CD8-positive, alpha-beta memory T cell (primary cell): Measurements from ENCODE around the gene ARVCF. TPM values are rescaled to one million over a fixed set of nuclear protein-coding genes. Genes with fewer than 3 reads are reported as not detected.

ENCODE experiments used
- CTCF ChIA-PET: fragments of 350-600 bp; sonication (Branson Sonifier 250); formaldehyde crosslinking; loops from one replicate; lab custom pipeline; 2021; ENCODE audit warnings: antibody characterized with exemption; lab: Charles Lee
- POLR2A ChIA-PET: fragments of 350-600 bp; sonication (Branson Sonifier 250); formaldehyde crosslinking; loops from one replicate; lab custom pipeline; 2021; ENCODE audit warnings: antibody characterized with exemption; lab: Charles Lee
- DNase-seq, 5 donors: peaks; one replicate each; pipeline versions ENCODE4 v3.0.0 to v3.0.0-alpha.2; 2020 to 2022; ENCODE audit warnings: mixed read lengths in 1 of 5
- H3K27ac ChIP-seq: one replicate; pipeline ENCODE4 v1.7.0; 2013; ENCODE audit warnings: low read depth, mild to moderate bottlenecking, low read length, moderate library complexity
- H3K27me3 ChIP-seq: 2 replicates; pipeline ENCODE4 v1.7.0; 2013; ENCODE audit warnings: low read length, mild to moderate bottlenecking; ENCODE audit not compliant: insufficient read depth, poor library complexity, severe bottlenecking
- H3K36me3 ChIP-seq: 2 replicates; pipeline ENCODE4 v1.7.0; 2013; ENCODE audit warnings: mild to moderate bottlenecking, low read length, moderate library complexity; ENCODE audit not compliant: insufficient read depth
- H3K4me1 ChIP-seq: 2 replicates; pipeline ENCODE4 v1.7.0; 2013; ENCODE audit warnings: mild to moderate bottlenecking, low read length, moderate library complexity; ENCODE audit not compliant: insufficient read depth
- H3K4me3 ChIP-seq: 2 replicates; pipeline ENCODE4 v1.7.0; 2013; ENCODE audit warnings: mild to moderate bottlenecking, low read length
- H3K9me3 ChIP-seq: 2 replicates; pipeline ENCODE4 v1.7.0; 2013; ENCODE audit warnings: mild to moderate bottlenecking, low read length
- H3K27ac Mint-ChIP-seq, 8 donors: one replicate each; pipeline ENCODE4 v1.8.0; 2020 to 2021; ENCODE audit warnings: mixed read lengths in 8 of 8, mild to moderate bottlenecking in 6 of 8, inconsistent platforms in 3 of 8, moderate library complexity in 3 of 8
- H3K27me3 Mint-ChIP-seq, 2 donors: one replicate each; pipeline ENCODE4 v1.8.0; 2020 to 2021; ENCODE audit warnings: mixed read lengths in 2 of 2, mild to moderate bottlenecking in 1 of 2, moderate library complexity in 1 of 2
- H3K36me3 Mint-ChIP-seq, 3 donors: one replicate each; pipeline ENCODE4 v1.8.0; 2020 to 2021; ENCODE audit warnings: mixed read lengths in 3 of 3, inconsistent platforms in 1 of 3, mild to moderate bottlenecking in 1 of 3
- H3K4me1 Mint-ChIP-seq, 3 donors: one replicate each; pipeline ENCODE4 v1.8.0; 2020 to 2021; ENCODE audit warnings: mixed read lengths in 3 of 3, inconsistent platforms in 1 of 3, mild to moderate bottlenecking in 1 of 3
- H3K4me3 Mint-ChIP-seq, 7 donors: one replicate each; pipeline ENCODE4 v1.8.0; 2020 to 2021; ENCODE audit warnings: mixed read lengths in 7 of 7, mild to moderate bottlenecking in 6 of 7, moderate library complexity in 4 of 7, inconsistent platforms in 2 of 7
- H3K9me3 Mint-ChIP-seq, 5 donors: one replicate each; pipeline ENCODE4 v1.8.0; 2020 to 2022; ENCODE audit warnings: mixed read lengths in 5 of 5, mild to moderate bottlenecking in 3 of 5, moderate library complexity in 2 of 5, inconsistent platforms in 1 of 5
- polyA plus RNA-seq: library from polyadenylated mRNA; unstranded; fragments of 300-500 nt; fragmentation: Illumina TruSeq; gene quantifications from one replicate; pipeline ENCODE4 v1.2.3, GENCODE V29; 2021
- total RNA-seq, 2 experiments: library from RNA; stranded (reverse); gene quantifications; one replicate each; pipeline ENCODE4 v1.2.3, GENCODE V29; 2021

The ARVCF gene
- total and polyA plus RNA-seq, 3 experiments from 2014 or later, result 0.92 to 1.8 (median 1.4) TPM

- no peak overlapping the region for H3K4me3 Mint-ChIP-seq
- Histone ChIP-seq H3K4me3 (no peak overlapping the region), H3K27ac (no peak overlapping the region), H3K9me3 (no peaks in the 10 kb centered on the region), H3K4me1 (peaks cover 6% of the 10 kb centered on the region), H3K27me3 (peaks cover 5% of the 10 kb centered on the region), H3K36me3 (no peaks in the 10 kb centered on the region)
- DNase-seq, result no peak
- peaks cover 0 to 4% of the 10 kb centered on the region in 2 donors for H3K27me3 Mint-ChIP-seq
- ChIA-PET CTCF (no interaction called here), POLR2A (no interaction called here)
- H3K4me1 Mint-ChIP-seq, result peaks cover 0 to 3% (median 1%) of the 10 kb centered on the region in 3 donors
- H3K27ac Mint-ChIP-seq, result no peak overlapping the region
- no peaks in the 10 kb centered on the region for H3K36me3 Mint-ChIP-seq
- no peaks in the 10 kb centered on the region for H3K9me3 Mint-ChIP-seq
These were observed 35.3 kb downstream of the ARVCF start for GRCh38 chr22:19981171-19981960.

- ChIA-PET CTCF (no interaction called here), POLR2A (no interaction called here)
- no peaks in the 10 kb centered on the region for H3K4me1 Mint-ChIP-seq
- H3K27me3 Mint-ChIP-seq, result peaks cover 0 to 4% of the 10 kb centered on the region in 2 donors
- Histone ChIP-seq H3K27me3 (peaks cover under 1% of the 10 kb centered on the region), H3K36me3 (no peaks in the 10 kb centered on the region), H3K27ac (no peak overlapping the region), H3K9me3 (no peaks in the 10 kb centered on the region), H3K4me1 (peaks cover under 1% of the 10 kb centered on the region), H3K4me3 (no peak overlapping the region)
- no peaks in the 10 kb centered on the region for H3K9me3 Mint-ChIP-seq
- no peaks in the 10 kb centered on the region for H3K36me3 Mint-ChIP-seq
- no peak overlapping the region for H3K27ac Mint-ChIP-seq
- H3K4me3 Mint-ChIP-seq, result no peak overlapping the region
- no peak for DNase-seq
These were observed 35.9 kb downstream of the ARVCF start for GRCh38 chr22:19980766-19981165.

- Histone ChIP-seq H3K4me3 (no peak overlapping the region), H3K9me3 (no peaks in the 10 kb centered on the region), H3K27ac (no peak overlapping the region), H3K27me3 (no peaks in the 10 kb centered on the region), H3K4me1 (peaks cover 9% of the 10 kb centered on the region), H3K36me3 (no peaks in the 10 kb centered on the region)
- H3K9me3 Mint-ChIP-seq, result no peaks in the 10 kb centered on the region
- ChIA-PET POLR2A (no interaction called here), CTCF (no interaction called here)
- peaks cover 0 to 6% (median 6%) of the 10 kb centered on the region in 3 donors for H3K4me1 Mint-ChIP-seq
- H3K4me3 Mint-ChIP-seq, result no peak overlapping the region
- DNase-seq, result no peak
- no peaks in the 10 kb centered on the region for H3K27me3 Mint-ChIP-seq
- H3K27ac Mint-ChIP-seq, result no peak overlapping the region
- no peaks in the 10 kb centered on the region for H3K36me3 Mint-ChIP-seq
These were observed 36.7 kb downstream of the ARVCF start for GRCh38 chr22:19979712-19980493.

GRCh38 chr22:19978748-19979147 lies 37.9 kb downstream of the ARVCF start:
- no peaks in the 10 kb centered on the region for H3K36me3 Mint-ChIP-seq
- no peaks in the 10 kb centered on the region for H3K27me3 ChIP-seq
- H3K27ac Mint-ChIP-seq, result no peak overlapping the region
- no peak overlapping the region for H3K4me3 ChIP-seq
- no peaks in the 10 kb centered on the region for H3K36me3 ChIP-seq
- no peak overlapping the region for H3K4me3 Mint-ChIP-seq
- ChIA-PET CTCF (interaction anchor here (0.6 to 1.1 kb wide), 2 partner anchors 150 to 222 kb away, joined by 4 to 5 read pairs; no protein-coding TSS in a partner anchor), POLR2A (no interaction called here)
- no peaks in the 10 kb centered on the region for H3K9me3 ChIP-seq
- H3K4me1 ChIP-seq, result peaks cover 18% of the 10 kb centered on the region
- no peaks in the 10 kb centered on the region for H3K27me3 Mint-ChIP-seq
- H3K9me3 Mint-ChIP-seq, result no peaks in the 10 kb centered on the region
- H3K4me1 Mint-ChIP-seq, result peaks cover 0 to 8% (median 7%) of the 10 kb centered on the region in 3 donors
- no peak for DNase-seq
- no peak overlapping the region for H3K27ac ChIP-seq

GRCh38 chr22:19977296-19978243 lies 39.1 kb downstream of the ARVCF start:
- H3K4me1 Mint-ChIP-seq, result peaks cover 0 to 8% (median 7%) of the 10 kb centered on the region in 3 donors
- no peaks in the 10 kb centered on the region for H3K9me3 Mint-ChIP-seq
- Histone ChIP-seq H3K4me3 (no peak overlapping the region), H3K27me3 (no peaks in the 10 kb centered on the region), H3K27ac (no peak overlapping the region), H3K9me3 (no peaks in the 10 kb centered on the region), H3K36me3 (no peaks in the 10 kb centered on the region), H3K4me1 (peaks cover 18% of the 10 kb centered on the region)
- ChIA-PET CTCF (interaction anchor here (1.1 kb wide), 1 partner anchor 151 kb away, joined by 5 read pairs; no protein-coding TSS in a partner anchor), POLR2A (no interaction called here)
- H3K36me3 Mint-ChIP-seq, result no peaks in the 10 kb centered on the region
- no peak overlapping the region for H3K27ac Mint-ChIP-seq
- no peak overlapping the region for H3K4me3 Mint-ChIP-seq
- H3K27me3 Mint-ChIP-seq, result no peaks in the 10 kb centered on the region
- DNase-seq, result no peak

GRCh38 chr22:19976671-19977070 lies 40.0 kb downstream of the ARVCF start:
- POLR2A ChIA-PET, result no interaction called here
- no peaks in the 10 kb centered on the region for H3K9me3 Mint-ChIP-seq
- no peaks in the 10 kb centered on the region for H3K27me3 ChIP-seq

DNA sequence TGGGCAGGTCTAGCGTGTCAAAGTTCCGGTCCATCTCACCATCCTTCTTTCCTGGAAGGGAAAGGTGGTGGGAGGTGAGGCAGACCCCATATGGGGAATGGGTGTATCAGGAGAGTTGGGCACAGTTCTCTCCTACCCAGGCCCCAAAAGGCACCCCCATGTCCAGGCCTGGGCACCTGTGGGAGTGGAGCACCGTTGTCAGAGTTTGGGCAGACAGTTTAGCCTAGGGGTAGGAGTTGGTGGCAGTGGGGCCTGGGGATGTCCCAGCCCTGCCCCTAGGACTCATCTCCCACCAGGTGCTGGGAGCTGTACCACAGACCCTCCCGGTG lies 41.0 kb downstream of the ARVCF start:
- H3K27me3 Mint-ChIP-seq, result no peaks in the 10 kb centered on the region
- ChIA-PET POLR2A (no interaction called here), CTCF (no interaction called here)
- H3K4me3 Mint-ChIP-seq, result no peak overlapping the region
- H3K27ac Mint-ChIP-seq, result peak overlapping the region in 1 of 8 donors; percentile 17
- no peaks in the 10 kb centered on the region for H3K36me3 ChIP-seq
- H3K4me1 ChIP-seq, result peaks cover 30% of the 10 kb centered on the region
- no peak overlapping the region for H3K4me3 ChIP-seq
- peak overlapping the region; percentile 35 for H3K27ac ChIP-seq
- no peaks in the 10 kb centered on the region for H3K9me3 Mint-ChIP-seq
- H3K9me3 ChIP-seq, result no peaks in the 10 kb centered on the region
- no peaks in the 10 kb centered on the region for H3K36me3 Mint-ChIP-seq
- no peaks in the 10 kb centered on the region for H3K27me3 ChIP-seq
- no peak for DNase-seq
- peaks cover 4 to 14% (median 9%) of the 10 kb centered on the region in 3 donors for H3K4me1 Mint-ChIP-seq

More at GRCh38 chr22:19976671-19977070, 40.0 kb downstream of the ARVCF start:
- no peaks in the 10 kb centered on the region for H3K36me3 ChIP-seq
- H3K27ac Mint-ChIP-seq, result no peak overlapping the region
- H3K4me3 ChIP-seq, result no peak overlapping the region
- CTCF ChIA-PET, result no interaction called here
- H3K27me3 Mint-ChIP-seq, result no peaks in the 10 kb centered on the region
- H3K27ac ChIP-seq, result no peak overlapping the region
- H3K4me1 ChIP-seq, result peaks cover 21% of the 10 kb centered on the region
- no peaks in the 10 kb centered on the region for H3K9me3 ChIP-seq
- DNase-seq, result no peak
- peaks cover 0 to 11% (median 7%) of the 10 kb centered on the region in 3 donors for H3K4me1 Mint-ChIP-seq
- no peak overlapping the region for H3K4me3 Mint-ChIP-seq
- H3K36me3 Mint-ChIP-seq, result no peaks in the 10 kb centered on the region
